D721Med (cell line): Measurements from ENCODE around the gene COL28A1.
"Not testable (repeated sequence)": the region's sequence is repeated elsewhere in the genome, so short reads cannot be mapped to it uniquely, and the experiment has no call there.

Experiments
- DNase-seq: peaks from one replicate; pipeline ENCODE4 v3.0.0; 2011; ENCODE audit warnings: low spot score; ENCODE audit not compliant: insufficient read length
- FAIRE-seq: peaks from 2 replicates; lab custom pipeline; 2011; peaks lifted over from hg19 to GRCh38; lab: Jason Lieb, UNC
- TF ChIP-seq, protein P1 (sequence below): IDR thresholded peaks from 2 replicates; pipeline ENCODE4 v1.5.1; 2012; ENCODE audit warnings: mild to moderate bottlenecking, control low read depth; ENCODE audit not compliant: insufficient read depth; ENCODE audit errors: missing control alignments

Gene COL28A1

DNA sequence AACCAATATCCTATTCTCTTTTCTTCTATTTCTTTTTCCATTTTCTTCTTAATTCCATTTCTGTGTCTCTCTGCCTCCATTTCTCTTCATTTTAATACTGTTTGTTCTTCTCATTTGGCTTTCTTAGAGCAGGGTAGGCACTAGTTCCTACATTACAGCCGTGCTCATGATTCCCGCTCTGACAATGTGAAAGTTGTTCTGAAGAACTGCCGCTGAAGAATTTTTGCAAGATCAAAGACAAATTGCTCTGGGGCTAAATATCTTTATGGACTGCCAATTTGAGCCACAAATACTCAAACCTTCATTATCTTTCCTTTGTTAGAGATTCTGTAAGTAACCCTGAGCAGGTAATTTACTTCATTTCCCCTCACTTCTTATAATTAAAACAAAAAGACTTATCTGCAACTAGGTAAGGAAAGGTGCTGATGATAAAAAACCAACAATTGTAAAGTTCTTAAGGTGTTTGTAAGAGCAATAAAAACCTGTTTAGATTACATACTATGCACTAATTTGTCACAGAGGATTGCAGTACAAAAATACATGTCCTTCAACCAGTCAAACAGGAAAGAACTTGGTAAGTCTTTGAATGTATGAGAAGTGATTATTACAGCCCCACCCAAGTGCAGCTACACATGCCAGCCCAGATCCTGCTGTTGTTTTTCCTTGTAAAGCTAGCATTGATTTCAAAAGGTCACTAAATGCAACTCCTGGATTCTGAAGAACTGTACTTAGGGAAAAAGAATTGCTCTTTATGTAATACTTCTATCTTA, 127.5 kb downstream of the COL28A1 start:
- DNase-seq: no peak
- no peak for FAIRE-seq
- TF ChIP-seq, protein P1, sequence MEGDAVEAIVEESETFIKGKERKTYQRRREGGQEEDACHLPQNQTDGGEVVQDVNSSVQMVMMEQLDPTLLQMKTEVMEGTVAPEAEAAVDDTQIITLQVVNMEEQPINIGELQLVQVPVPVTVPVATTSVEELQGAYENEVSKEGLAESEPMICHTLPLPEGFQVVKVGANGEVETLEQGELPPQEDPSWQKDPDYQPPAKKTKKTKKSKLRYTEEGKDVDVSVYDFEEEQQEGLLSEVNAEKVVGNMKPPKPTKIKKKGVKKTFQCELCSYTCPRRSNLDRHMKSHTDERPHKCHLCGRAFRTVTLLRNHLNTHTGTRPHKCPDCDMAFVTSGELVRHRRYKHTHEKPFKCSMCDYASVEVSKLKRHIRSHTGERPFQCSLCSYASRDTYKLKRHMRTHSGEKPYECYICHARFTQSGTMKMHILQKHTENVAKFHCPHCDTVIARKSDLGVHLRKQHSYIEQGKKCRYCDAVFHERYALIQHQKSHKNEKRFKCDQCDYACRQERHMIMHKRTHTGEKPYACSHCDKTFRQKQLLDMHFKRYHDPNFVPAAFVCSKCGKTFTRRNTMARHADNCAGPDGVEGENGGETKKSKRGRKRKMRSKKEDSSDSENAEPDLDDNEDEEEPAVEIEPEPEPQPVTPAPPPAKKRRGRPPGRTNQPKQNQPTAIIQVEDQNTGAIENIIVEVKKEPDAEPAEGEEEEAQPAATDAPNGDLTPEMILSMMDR: no peak

GRCh38 chr7:7405461-7405860, 130.2 kb downstream of the COL28A1 start:
- FAIRE-seq (no peak), DNase-seq (no peak)
- TF ChIP-seq, protein P1: no peak

- FAIRE-seq: no peak
- TF ChIP-seq, protein P1: no peak
- no peak for DNase-seq
Measured at GRCh38 chr7:7399707-7400106, 136.0 kb downstream of the COL28A1 start.

DNA sequence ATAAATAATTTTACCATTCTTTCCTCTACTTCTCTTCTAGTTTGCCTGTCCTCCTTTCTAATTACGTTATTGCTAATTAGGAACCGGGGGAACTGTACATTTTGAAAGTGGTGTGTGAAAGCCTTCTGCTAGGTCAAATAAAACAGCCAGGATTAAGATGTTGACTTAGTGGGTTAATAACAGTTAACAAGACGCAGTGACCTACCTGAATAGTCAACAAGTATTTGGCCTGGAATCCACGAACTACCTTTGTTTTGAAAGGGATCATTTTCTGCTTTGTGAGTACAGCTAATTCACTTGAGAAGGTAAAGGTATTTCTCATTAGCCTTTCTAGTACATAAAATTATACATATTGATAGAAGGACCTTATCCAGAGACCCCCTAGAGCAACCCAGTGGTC, 139.9 kb downstream of the COL28A1 start:
- no peak for FAIRE-seq
- no peak for DNase-seq
- TF ChIP-seq, protein P1: no peak

- FAIRE-seq, DNase-seq: not testable (repeated sequence)
Measured at GRCh38 chr7:7388164-7388563, 147.5 kb downstream of the COL28A1 start.

GRCh38 chr7:7385421-7385820, 150.3 kb downstream of the COL28A1 start:
- TF ChIP-seq, protein P1: no peak
- FAIRE-seq: no peak
- DNase-seq: no peak

DNA sequence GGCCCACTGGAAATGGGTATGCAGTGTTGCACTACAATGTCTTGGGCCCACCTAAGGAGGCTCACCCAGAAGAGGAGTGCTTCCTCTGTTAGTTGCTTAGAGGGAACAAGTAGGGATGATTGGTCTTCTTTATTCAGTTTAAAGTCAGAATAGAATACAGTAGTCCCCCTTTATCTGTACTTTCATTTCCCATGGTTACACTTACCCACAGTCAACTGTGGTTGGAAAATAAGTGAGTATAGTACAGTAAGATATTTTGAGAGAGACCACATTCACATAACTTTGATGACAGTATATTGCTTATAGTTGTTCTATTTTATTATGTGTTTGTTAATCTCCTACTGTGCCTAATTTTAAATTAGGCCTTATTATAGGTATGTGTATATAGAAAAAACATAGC, 151.4 kb downstream of the COL28A1 start:
- no peak for DNase-seq
- TF ChIP-seq, protein P1: no peak
- no peak for FAIRE-seq
